HL-60 (cell line): ENCODE data around the gene ADAMTS13.

ENCODE experiments used
- DNase-seq, 2 experiments: peaks; one replicate each; pipeline ENCODE4 v3.0.0-alpha.2; 2010 to 2020; ENCODE audit warnings: low read depth in 1 of 2, low spot score in 1 of 2
- H3K27ac ChIP-seq: fragments of 250-450 bp; sonication (Bioruptor Pico); replicated peaks from 2 replicates; pipeline ENCODE4 v1.5.1; 2020; ENCODE audit warnings: mild to moderate bottlenecking, moderate library complexity
- H3K27me3 ChIP-seq: fragments of 250-450 bp; sonication (Bioruptor Pico); 2 replicates; pipeline ENCODE4 v1.5.1; 2021; ENCODE audit warnings: mild to moderate bottlenecking, moderate library complexity; ENCODE audit not compliant: insufficient read depth, poor library complexity, severe bottlenecking
- H3K4me3 ChIP-seq: replicated peaks from 2 replicates; pipeline ENCODE4 v1.5.1; 2011; ENCODE audit warnings: mild to moderate bottlenecking, control low read depth, low read length; ENCODE audit not compliant: insufficient read depth
- GABPA ChIP-seq: IDR thresholded peaks from 2 replicates; pipeline ENCODE4 v1.6.1; 2012; ENCODE audit warnings: low read depth
- POLR2AphosphoS5 ChIP-seq: IDR thresholded peaks from 2 replicates; pipeline ENCODE4 v1.6.1; 2012; ENCODE audit warnings: low read depth
- SPI1 ChIP-seq: IDR thresholded peaks from 2 replicates; pipeline ENCODE4 v1.6.1; 2012; ENCODE audit warnings: low read depth, mild to moderate bottlenecking, borderline replicate concordance
- TF ChIP-seq, protein P1 (sequence below): IDR thresholded peaks from one replicate; pipeline ENCODE4 v1.5.1; 2011; ENCODE audit warnings: low read length, control low read depth, inconsistent platforms; ENCODE audit not compliant: insufficient read depth
- TF ChIP-seq, protein P2 (sequence below): IDR thresholded peaks from 2 replicates; pipeline ENCODE4 v1.6.1; 2012; ENCODE audit warnings: low read depth; ENCODE audit not compliant: insufficient replicate concordance

The ADAMTS13 gene

DNA sequence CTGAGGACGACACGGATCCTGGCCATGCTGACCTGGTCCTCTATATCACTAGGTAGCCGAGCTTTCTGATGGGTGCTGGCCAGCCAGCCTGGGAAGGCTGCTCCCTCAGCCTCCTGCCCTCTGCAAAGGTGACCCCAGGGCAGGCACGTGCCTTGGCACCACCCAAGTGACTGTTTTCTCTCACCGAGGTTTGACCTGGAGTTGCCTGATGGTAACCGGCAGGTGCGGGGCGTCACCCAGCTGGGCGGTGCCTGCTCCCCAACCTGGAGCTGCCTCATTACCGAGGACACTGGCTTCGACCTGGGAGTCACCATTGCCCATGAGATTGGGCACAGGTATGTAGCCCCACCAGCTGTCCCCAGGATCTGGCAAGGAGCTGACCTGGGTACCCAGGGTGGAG is 3.8 kb downstream of the ADAMTS13 start:
- Histone ChIP-seq H3K27ac (no peak overlapping the region), H3K27me3 (peaks cover 8% of the 10 kb centered on the region), H3K4me3 (no peak overlapping the region)
- DNase-seq, result no peak
- TF ChIP-seq POLR2AphosphoS5 (no peak), SPI1 (no peak), GABPA (no peak)
- TF ChIP-seq, protein P1, sequence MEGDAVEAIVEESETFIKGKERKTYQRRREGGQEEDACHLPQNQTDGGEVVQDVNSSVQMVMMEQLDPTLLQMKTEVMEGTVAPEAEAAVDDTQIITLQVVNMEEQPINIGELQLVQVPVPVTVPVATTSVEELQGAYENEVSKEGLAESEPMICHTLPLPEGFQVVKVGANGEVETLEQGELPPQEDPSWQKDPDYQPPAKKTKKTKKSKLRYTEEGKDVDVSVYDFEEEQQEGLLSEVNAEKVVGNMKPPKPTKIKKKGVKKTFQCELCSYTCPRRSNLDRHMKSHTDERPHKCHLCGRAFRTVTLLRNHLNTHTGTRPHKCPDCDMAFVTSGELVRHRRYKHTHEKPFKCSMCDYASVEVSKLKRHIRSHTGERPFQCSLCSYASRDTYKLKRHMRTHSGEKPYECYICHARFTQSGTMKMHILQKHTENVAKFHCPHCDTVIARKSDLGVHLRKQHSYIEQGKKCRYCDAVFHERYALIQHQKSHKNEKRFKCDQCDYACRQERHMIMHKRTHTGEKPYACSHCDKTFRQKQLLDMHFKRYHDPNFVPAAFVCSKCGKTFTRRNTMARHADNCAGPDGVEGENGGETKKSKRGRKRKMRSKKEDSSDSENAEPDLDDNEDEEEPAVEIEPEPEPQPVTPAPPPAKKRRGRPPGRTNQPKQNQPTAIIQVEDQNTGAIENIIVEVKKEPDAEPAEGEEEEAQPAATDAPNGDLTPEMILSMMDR, result no peak
- TF ChIP-seq, protein P2, sequence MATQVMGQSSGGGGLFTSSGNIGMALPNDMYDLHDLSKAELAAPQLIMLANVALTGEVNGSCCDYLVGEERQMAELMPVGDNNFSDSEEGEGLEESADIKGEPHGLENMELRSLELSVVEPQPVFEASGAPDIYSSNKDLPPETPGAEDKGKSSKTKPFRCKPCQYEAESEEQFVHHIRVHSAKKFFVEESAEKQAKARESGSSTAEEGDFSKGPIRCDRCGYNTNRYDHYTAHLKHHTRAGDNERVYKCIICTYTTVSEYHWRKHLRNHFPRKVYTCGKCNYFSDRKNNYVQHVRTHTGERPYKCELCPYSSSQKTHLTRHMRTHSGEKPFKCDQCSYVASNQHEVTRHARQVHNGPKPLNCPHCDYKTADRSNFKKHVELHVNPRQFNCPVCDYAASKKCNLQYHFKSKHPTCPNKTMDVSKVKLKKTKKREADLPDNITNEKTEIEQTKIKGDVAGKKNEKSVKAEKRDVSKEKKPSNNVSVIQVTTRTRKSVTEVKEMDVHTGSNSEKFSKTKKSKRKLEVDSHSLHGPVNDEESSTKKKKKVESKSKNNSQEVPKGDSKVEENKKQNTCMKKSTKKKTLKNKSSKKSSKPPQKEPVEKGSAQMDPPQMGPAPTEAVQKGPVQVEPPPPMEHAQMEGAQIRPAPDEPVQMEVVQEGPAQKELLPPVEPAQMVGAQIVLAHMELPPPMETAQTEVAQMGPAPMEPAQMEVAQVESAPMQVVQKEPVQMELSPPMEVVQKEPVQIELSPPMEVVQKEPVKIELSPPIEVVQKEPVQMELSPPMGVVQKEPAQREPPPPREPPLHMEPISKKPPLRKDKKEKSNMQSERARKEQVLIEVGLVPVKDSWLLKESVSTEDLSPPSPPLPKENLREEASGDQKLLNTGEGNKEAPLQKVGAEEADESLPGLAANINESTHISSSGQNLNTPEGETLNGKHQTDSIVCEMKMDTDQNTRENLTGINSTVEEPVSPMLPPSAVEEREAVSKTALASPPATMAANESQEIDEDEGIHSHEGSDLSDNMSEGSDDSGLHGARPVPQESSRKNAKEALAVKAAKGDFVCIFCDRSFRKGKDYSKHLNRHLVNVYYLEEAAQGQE, result no peak

DNA sequence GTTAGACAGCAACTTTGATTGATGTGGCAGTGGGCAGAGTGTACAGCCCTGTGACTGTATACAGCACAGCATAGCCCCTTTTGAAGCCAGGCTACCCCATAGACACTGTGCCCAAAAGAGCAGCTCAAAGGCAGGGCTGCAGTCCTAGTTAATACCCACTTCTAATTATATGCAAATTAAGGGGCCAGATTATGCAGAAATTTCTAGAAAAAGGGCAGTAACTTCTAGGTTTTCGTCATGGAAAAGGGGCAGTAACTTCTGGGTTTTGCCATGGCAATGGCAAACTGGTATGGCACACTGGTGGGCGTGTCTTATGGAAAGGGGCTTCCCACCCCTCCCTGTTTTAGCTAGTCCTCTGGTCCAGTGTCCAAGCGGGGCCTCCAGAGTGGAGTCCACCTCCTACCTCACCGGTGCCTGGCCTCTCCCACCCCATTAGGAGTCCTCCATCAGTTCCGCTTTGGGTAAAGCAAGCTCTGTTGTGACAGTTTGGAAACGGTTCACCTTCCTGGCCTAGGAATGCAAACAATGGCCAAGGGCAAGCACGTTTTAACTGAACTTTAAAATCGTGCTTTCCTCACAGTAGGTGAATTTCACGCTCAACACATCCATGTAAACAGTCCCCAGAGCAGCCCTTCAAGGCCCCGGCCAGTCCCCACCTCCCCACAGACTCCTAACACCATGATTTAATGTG is 5.6 kb downstream of the ADAMTS13 start:
- Histone ChIP-seq H3K4me3 (no peak overlapping the region), H3K27me3 (peaks cover 8% of the 10 kb centered on the region), H3K27ac (no peak overlapping the region)
- DNase-seq, result no peak
- TF ChIP-seq, protein P1, result no peak
- TF ChIP-seq, protein P2, result no peak
- TF ChIP-seq SPI1, result no peak
- TF ChIP-seq POLR2AphosphoS5, result no peak
- TF ChIP-seq GABPA, result no peak

DNA sequence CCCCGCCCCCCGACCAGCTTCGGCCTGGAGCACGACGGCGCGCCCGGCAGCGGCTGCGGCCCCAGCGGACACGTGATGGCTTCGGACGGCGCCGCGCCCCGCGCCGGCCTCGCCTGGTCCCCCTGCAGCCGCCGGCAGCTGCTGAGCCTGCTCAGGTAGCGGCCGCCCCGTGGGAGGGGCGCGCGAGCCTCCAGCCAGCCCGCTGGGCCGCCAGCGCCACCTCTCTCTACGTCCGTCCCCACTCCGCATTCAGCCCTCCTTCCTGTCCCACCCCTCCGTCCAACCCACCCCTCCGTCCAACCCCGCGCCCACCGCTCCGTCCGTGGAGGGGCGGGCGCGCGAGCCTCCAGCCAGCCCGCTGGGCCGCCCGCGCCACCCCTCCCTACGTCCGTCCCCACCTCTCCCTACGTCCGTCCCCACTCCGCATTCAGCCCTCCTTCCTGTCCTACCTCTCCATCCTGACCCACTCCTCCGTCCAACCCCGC is 6.5 kb downstream of the ADAMTS13 start:
- no peak for TF ChIP-seq GABPA
- TF ChIP-seq, protein P1, result no peak
- TF ChIP-seq, protein P2, result no peak
- TF ChIP-seq SPI1, result no peak
- TF ChIP-seq POLR2AphosphoS5, result no peak
- no peak for DNase-seq
- Histone ChIP-seq H3K27me3 (peaks cover 8% of the 10 kb centered on the region), H3K4me3 (no peak overlapping the region), H3K27ac (no peak overlapping the region)
